Gastrocnemius medialis (tissue), 4 donors: ENCODE results near the gene CDC42EP3.

Source experiments
- POLR2A ChIP-seq, 2 donors: fragments of 450-650 bp; IDR thresholded peaks; one replicate each; pipeline ENCODE4 v1.6.1; 2017; ENCODE audit warnings: antibody characterized with exemption in 2 of 2, mild to moderate bottlenecking in 2 of 2, moderate library complexity in 2 of 2
- TF ChIP-seq, protein P1 (sequence below), 5 experiments: fragments of 450-650 bp in 3 of 5; fragments of 200-600 bp in 2 of 5; sonication (generic) in 2 of 5; IDR thresholded peaks in 4 of 5; conservative IDR thresholded peaks in 1 of 5; 1 replicate in 4 of 5; 2 replicates in 1 of 5; pipeline ENCODE4 v1.5.1; 2016 to 2019; ENCODE audit warnings: antibody characterized with exemption in 5 of 5, mild to moderate bottlenecking in 3 of 5, moderate library complexity in 3 of 5

DNA sequence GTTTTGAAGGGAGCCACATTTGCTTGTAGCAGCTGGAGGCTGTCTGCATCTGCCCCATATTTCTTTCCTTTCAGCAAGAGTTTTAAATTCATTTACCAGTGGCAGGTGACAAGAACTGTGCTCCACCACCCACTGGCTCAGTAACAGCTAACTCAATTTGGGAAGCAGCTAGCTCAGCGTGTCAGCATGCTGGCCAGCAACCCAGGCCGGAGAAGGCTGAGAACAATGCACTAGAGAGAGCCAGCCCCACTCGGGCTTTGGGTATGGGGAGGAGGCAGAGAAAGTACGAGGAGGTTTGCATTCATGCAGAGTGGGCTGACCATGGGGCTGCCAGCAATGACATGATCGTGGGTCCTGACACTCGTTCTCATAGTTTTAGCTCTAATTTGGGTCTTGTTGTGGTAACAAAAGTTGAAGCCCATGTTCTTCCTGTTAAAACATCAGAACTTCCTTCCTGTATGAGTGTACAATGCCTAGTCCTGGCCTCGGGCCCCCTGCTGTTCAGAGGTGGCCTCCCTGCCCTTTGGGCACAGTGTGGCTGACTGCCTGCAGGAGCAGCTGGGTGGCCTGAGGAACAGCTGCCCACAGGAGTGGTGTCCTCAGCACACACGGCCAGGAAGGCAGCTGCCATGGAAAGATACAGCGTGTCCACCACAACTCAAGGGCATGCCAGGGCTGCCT lies 23.0 kb downstream of the CDC42EP3 start:
- TF ChIP-seq, protein P1, sequence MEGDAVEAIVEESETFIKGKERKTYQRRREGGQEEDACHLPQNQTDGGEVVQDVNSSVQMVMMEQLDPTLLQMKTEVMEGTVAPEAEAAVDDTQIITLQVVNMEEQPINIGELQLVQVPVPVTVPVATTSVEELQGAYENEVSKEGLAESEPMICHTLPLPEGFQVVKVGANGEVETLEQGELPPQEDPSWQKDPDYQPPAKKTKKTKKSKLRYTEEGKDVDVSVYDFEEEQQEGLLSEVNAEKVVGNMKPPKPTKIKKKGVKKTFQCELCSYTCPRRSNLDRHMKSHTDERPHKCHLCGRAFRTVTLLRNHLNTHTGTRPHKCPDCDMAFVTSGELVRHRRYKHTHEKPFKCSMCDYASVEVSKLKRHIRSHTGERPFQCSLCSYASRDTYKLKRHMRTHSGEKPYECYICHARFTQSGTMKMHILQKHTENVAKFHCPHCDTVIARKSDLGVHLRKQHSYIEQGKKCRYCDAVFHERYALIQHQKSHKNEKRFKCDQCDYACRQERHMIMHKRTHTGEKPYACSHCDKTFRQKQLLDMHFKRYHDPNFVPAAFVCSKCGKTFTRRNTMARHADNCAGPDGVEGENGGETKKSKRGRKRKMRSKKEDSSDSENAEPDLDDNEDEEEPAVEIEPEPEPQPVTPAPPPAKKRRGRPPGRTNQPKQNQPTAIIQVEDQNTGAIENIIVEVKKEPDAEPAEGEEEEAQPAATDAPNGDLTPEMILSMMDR (IDR thresholded peaks at IDR 0.05 in 4 of 5, conservative IDR thresholded peaks at IDR 0.05 in 1 of 5) = peak; percentile 35 to 49 (median 47)
- TF ChIP-seq POLR2A (IDR thresholded peaks at IDR 0.05) = peak in 1 of 2 donors; percentile 37
